ENCODE data around the gene TOR1AIP2.
A peak's percentile ranks its signal among the peaks of the same experiment; 100 is the strongest.
"Not testable (repeated sequence)": the region's sequence is repeated elsewhere in the genome, so short reads cannot be mapped to it uniquely, and the experiment has no call there.

TOR1AIP2 gene

DNA sequence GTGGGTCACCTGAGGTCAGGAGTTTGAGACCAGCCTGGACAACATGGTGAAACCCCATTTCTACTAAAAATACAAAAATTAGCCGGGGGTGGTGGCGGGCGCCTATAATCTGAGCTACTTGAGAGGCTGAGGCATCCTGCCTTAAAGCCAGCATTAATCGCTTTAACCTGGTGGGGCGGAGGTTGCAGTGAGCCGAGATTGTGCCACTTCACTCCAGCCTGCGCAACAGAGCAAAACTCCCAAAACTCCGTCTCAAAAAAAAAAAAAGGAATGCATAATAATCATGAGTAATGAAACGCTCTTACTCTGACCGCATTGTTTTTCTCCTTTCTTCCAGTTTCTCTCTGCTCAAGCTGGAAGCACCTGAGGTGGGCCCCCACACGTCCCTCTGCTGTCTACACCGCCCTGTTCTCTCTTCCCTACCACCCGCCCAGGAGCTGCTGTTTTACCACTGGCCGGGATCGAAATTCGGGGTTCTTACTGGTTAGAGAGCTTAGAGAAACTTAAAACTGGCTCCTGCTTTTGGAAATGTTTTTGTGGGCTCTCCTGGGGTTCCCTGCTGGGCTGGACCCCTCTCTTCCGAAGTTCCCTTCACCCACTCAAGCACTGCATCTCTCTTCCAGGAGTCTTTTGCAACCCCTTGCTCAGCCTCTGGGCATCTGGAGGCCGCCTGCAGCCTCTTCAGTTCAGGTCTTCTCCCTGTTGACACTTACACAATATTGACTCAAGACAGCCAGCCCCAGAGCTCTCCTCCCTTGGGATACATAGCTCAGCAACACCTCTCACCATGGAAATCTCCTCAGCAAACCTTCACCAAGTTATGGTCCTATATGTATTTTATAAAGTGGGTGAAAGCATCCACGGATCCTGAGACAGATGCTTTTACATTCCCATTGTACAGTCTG lies 72.1 kb downstream of the TOR1AIP2 start:
- no peak for DNase-seq

DNA sequence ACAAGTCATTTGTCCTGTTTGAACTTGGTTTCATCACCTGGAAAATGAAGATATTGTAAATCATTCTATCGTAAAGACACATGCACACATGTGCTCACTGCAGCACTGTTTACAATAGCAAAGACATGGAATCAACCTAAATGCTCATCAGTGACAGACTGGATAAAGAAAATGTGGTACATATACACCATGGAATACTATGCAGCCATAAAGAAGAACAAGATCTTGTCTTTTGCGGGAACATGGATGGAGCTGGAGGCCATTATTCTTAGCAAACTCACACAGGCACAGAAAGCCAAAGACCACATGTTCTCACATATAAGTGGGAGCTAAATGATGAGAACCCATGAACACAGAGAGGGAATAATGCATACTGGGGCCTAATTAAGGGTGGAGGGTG lies 73.2 kb downstream of the TOR1AIP2 start:
- DNase-seq: not testable (repeated sequence)

- peak; percentile 58 to 79 for DNase-seq
These were observed 73.7 kb downstream of the TOR1AIP2 start for GRCh38 chr1:179803918-179804317.

DNA sequence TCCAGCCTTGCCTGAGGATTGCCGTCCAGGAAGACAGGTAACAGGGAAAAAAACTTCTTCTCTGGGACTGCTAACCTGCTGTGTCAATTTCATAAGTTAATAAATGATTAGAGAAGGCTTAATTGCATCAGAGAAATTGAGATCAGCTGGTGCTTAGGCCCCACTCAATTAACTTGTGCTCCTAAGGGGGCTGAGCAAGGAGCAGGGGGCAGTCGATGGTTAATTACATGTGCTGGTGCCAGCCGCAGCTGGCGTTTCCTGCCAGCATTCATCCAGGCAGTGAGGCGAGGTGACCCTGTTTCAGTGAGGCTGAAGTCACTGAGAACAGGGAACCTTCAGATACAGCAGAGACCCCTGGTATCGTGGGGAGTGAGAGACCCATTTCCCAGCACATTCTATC lies 74.5 kb downstream of the TOR1AIP2 start:
- peak; percentile 18 to 47 for DNase-seq

- DNase-seq: no peak
These were observed 77.1 kb downstream of the TOR1AIP2 start for GRCh38 chr1:179800481-179800880.

GRCh38 chr1:179798864-179799516 lies 78.6 kb downstream of the TOR1AIP2 start:
- no peak for DNase-seq

DNA sequence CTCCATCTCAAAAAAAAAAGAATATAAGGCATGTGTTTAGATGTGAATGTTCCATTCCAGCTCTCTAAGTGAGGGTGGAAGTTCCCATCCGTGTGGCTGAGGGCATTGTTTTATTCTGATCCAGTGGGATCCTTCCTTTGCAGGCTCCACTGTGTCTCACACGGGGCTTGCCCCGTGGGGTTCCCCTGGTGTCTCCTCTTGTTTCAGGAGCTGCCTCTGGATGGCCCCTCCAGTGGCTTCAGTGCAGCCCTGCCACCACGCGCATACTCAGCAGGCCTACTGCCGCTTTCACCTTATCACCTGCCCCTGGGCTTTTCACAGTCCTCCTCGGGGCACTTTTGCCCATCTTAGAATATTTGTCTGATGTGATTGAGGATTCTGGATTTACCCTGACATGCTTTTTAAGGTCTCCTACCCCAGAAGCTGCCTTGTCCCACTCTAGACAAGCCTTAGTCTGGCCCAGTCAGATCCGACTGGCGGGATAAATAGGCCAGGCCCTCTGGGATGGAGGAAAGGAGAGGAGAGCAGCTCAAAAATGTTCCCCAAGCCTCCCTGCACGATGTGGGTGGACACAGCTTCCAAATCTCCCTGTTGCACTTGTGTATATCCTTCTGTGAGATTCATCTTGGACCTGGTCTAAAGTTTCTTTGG lies 79.3 kb downstream of the TOR1AIP2 start:
- no peak for DNase-seq

DNA sequence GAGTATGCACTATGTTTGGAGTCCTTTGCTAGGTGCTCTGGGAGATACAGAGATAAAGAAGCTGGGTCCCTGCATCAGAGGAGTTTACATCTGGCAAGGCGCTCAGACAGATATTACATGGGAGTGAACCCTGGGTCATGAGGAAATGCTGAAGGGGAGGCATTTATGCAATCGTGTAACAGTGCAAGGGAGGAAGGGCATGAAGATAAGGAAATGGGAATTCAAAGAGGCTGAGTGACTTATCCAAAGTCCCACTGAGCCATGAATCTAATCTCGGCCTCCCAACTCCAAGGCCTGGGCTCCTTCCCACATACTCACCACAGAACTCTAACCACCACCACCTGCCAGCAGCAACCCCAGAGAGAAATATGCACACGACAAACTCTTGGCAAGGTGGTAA lies 82.9 kb downstream of the TOR1AIP2 start:
- DNase-seq: peak; percentile 18 to 70

GRCh38 chr1:179794146-179794545 lies 83.5 kb downstream of the TOR1AIP2 start:
- no peak for DNase-seq

DNA sequence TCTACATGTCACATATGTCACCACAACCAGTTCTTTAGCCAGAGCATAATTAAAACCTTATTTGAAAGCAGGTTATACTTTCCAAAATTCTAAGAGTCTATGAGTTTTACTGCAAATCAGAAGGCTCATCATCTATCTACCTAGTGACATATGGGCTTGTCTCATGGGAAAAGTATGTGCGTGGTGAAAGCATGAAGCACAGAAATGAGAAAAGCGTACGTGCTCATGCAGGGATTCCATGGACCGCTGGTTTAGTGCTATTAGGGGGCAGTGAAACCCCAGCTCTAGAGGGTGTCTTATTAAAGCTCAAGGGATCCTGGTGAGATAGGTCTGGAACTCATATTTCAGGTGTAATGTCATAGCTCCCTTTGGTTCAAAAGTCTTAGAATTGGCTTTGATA lies 84.3 kb downstream of the TOR1AIP2 start:
- DNase-seq: peak in 1 of 2 experiments; percentile 58
